Skin of body (tissue), 2 donors: ENCODE results near the gene RHBDL3. TPM values are rescaled to one million over a fixed set of nuclear protein-coding genes. Genes with fewer than 3 reads are reported as not detected.
"Not testable (repeated sequence)": the region's sequence is repeated elsewhere in the genome, so short reads cannot be mapped to it uniquely, and the experiment has no call there.

Experiments used
- DNase-seq: peaks from one replicate; lab custom pipeline; 2025; lab: John Stamatoyannopoulos, UW
- total RNA-seq: library from RNA; depleted of rRNA; stranded (reverse); fragments of >200 nt; gene quantifications from one replicate; pipeline ENCODE4 v1.2.3, GENCODE V29; 2014

Gene RHBDL3
- total RNA-seq, 1 donor from 2014 or later = 1.6 TPM

GRCh38 chr17:32289471-32290070 lies 23.9 kb downstream of the RHBDL3 start:
- no peak for DNase-seq

DNA sequence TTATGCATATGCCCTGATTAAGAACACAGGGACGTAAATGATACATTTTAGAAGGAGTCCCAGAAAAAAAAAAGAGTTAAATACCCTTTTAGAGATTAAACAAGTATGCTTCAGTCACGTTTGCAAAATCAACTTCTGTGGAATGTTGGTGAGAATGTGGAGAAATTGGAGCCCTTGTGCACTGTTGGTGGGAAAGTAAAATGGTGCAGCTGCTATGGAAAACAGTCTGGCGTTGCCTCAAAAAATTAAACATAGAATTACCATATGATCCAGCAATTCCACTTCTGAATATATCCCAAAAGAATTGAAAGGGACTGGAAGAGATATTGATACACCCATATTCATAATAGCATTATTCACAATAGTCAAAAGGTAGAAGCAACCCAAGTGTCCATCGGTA lies 26.5 kb downstream of the RHBDL3 start:
- DNase-seq = no peak

DNA sequence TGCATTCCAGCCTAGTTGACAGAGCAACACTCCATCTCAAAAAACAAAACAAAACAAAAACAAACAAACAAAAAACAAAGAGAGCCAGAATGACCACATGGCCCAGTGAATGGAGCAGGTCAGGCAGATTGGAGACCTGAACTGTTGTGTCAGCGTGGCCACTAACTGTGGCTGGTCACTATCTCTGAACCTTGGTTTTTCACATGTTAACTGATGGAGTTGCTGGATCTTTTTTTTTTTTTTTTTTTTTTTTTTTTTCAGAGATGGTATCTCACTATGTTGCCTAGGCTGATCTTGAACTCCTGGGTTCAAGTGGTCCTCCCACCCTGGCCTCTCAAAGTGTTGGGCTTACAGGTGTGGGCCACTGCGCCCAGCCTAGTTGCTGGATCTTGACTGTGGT lies 31.8 kb downstream of the RHBDL3 start:
- no peak for DNase-seq

- no peak for DNase-seq
These were observed 32.2 kb downstream of the RHBDL3 start for GRCh38 chr17:32297860-32298259.

GRCh38 chr17:32298298-32298697 lies 32.7 kb downstream of the RHBDL3 start:
- DNase-seq = no peak

GRCh38 chr17:32298721-32299579 lies 33.3 kb downstream of the RHBDL3 start:
- no peak for DNase-seq

GRCh38 chr17:32299580-32300164 lies 34.0 kb downstream of the RHBDL3 start:
- DNase-seq = no peak

GRCh38 chr17:32302037-32302436 lies 36.4 kb downstream of the RHBDL3 start:
- no peak for DNase-seq

DNA sequence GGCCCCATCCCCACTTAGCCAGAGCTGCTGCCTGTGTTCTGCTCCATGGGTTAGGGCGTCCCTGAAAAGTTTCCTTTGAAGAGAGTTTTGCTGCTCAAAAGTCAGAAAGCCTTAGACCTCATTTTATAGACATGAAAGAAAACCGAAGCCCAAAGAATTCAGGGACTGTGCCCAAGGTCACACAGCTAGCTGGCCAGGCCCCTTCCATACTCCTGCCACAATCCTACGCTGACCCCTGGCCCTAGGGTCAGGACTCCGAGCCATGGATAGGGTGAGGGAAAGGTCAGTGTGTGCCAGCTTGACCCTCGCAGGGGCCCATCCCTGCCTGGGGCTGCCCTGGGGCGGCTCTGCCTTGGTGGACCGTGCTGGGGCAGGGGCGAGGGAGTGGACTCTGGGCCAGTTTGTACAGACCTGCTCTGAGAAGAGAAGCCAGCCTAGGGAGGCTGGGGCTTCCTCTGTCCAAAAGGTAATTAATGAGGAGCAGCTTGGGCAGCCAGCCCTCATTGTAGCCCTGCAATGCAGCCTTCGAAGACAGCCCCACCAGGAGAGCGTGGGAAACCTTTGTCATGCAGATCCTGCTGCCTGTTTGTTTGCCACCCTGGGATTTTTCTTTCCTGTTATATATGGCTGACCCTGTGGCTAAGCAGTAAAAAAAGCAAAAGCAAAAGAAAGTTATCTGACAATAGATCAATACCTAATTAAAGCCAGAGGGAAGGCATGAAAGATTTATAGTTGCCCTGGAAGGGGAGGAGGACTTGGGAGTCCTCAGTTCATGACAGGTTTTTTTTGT lies 37.4 kb downstream of the RHBDL3 start:
- no peak for DNase-seq

- no peak for DNase-seq
These were observed 38.2 kb downstream of the RHBDL3 start for GRCh38 chr17:32303781-32304288.

DNA sequence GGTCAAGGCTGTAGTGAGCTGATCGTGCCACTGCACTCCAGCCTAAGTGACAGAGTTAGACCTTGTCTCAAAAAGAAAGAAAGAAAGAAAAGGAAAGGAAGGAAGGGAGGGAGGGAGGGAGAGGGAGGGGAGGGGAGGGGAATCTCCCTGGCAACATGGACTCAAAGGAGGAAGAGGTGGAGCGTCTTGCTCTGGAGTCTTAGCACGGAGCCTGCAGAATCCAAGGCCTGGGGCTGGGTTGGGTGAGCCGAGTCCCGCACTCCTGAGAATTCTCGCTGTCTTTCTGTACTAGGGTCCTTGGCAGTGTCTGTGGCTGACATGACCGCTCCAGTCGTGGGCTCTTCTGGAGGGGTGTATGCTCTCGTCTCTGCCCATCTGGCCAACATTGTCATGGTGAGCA lies 39.4 kb downstream of the RHBDL3 start:
- no peak for DNase-seq

DNA sequence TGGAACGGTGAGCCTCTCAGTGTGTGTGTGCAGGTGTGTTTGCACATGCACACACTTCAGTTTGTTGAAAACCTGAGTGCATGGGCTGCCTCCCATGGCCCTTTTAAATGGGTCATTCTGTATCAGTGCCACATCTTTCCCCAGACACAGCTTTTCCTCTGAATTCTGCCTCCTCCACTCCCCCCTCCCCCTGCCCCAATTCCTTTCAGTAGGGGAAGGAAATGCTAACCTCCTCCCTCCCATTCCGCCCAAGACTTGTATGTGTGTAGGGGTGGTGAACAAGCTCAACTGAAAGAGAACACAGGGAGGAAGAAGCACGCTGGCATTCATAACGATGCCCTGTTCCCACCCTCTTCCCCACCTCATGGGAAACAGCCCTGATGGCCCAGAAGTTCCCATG lies 42.0 kb downstream of the RHBDL3 start:
- DNase-seq = no peak

DNA sequence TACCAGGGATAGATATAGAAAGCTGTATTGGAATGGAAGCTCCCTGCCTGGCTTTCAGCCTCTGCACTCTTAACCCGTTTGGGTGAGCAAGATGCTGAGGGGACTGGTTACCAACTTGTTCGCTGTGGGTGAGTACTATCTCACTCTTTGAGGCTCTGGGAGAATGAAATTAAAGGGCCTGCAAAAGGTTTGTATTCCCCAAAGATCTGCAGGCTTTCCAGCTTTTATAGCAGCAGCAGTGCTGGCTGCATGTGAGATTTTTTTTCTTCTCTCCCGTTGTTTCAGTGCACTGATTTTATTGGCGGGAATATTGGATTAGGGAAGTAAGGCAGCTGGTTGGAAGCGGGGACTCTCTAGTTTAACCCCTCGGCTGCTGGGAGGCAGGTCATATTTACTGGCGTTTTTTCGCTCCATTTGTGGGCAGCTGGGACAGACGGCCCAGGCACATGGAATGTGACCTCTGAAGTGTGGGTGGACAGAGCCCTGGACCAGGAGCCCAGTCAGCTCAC lies 45.5 kb downstream of the RHBDL3 start:
- peak; percentile 54 for DNase-seq

GRCh38 chr17:32314636-32315035 lies 49.0 kb downstream of the RHBDL3 start:
- DNase-seq = no peak

DNA sequence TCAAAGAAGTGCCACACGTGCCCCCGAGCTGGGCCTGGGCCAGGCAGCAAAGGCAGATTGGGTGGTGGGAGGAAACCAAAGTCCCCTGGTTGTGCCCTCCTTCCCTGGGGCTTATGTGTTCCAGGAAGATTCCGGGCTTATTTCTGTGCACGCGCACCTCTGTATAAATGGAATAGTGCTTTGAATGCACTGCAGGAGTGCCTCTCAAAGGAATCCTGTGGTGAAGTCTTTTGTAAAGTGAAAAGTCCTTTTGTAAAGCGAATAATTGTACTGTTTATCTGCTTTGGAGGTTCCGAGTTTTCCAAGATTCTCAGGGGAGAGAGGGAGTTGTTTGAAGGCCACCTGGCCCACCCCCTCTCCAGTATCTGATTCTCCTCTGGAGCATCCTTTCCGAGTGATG lies 49.5 kb downstream of the RHBDL3 start:
- no peak for DNase-seq

DNA sequence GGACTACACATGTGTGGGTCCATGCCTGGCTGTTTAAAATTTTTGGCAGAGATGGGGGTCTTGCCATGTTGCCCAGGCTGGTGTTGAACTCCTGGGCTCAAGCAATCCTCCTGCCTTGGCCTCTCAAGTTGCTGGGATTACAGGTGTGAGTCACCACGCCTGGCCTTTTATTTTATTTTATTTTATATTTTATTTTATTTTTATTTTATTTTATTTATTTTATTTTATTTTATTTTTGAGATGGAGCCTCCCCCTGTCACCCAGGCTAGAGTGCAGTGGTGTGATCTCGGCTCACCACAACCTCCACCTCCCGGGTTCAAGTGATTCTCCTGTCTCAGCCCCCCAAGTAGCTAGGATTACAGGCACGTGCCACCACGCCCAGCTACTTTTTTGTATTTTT lies 51.0 kb downstream of the RHBDL3 start:
- DNase-seq = not testable (repeated sequence)

DNA sequence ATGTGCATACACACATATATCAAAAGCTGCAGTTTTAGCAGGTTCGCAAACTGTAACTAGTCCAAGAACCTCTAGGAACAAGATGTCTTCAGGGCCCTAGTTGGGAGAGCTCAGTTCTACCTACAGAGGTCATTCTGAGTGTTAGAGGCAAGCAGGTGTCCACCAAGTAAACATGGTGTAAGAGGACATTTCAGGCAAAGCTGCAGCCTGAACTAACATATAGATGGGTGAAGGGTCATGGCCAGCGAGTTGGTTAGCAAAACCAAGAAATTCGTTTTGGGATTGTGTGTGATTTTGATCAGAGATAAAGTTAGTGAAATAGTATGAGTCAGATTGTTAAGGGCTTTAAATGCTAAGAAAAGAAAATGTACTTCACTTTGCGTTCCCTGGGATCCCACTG lies 51.7 kb downstream of the RHBDL3 start:
- no peak for DNase-seq

DNA sequence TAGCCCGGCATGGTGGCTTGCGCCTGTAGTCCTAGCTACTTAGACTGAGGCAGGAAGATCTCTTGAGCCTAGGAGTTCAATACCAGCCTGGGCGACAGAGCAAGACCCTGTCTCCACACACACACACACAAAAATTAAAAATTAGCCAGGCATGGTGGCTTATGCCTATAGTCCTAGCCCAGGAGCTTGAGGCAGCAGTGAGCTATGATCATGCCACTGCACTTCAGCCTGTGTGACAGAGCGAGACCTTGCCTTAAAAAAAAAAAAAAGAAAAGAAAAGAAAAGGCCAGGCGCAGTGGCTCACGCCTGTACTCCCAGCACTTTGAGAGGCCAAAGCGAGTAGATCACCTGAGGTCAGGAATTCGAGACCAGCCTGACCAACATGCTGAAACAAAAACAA lies 52.4 kb downstream of the RHBDL3 start:
- DNase-seq = no peak

DNA sequence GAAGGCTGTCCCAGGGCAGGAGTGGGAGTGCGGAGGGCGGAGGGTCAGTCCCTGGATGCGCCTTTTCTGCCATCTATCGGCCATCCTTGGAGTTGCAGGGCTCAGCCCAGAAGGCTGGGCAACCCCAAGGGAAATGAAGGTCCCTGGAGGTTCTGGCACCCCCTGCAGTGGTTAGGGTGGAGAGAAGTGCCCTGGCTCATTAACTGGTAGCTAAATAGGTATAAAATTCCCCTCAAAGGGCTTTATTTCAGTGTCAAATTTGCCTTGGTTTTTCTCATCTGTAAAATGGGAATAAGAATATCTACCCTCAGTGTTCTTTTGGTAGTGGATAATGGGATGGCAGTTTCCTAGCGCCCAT lies 53.9 kb downstream of the RHBDL3 start:
- peak; percentile 53 for DNase-seq

DNA sequence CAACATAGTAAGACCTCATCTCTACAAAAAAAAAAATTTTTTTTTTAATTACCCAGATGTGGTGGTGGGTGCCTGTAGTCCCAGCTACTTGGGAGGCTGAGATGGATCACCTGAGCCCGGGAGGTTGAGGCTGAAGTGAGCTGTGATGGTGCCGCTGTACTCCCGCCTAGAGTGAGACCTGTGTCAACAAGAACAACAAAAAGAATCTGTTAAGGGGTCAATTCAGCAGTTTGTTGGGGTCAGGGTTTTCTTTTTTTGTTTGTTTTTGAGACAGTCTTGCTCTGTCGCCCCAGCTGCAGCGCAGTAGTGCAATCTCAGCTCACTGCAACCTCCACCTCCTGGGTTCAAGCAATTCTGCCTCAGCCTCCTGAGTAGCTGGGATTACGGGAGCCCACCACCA lies 54.4 kb downstream of the RHBDL3 start:
- DNase-seq = not testable (repeated sequence)

DNA sequence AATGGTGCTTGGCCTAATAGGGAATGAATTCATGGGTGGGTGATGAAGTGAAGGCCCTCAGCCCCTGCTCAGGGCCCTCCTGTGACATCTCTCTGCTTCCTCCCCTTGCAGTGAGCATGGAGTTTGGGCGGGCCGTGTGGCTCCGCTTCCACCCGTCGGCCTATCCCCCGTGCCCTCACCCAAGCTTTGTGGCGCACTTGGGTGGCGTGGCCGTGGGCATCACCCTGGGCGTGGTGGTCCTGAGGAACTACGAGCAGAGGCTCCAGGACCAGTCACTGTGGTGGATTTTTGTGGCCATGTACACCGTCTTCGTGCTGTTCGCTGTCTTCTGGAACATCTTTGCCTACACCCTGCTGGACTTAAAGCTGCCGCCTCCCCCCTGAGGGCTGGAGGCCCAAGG lies 55.2 kb downstream of the RHBDL3 start:
- DNase-seq = no peak

GRCh38 chr17:32323046-32323445 lies 57.4 kb downstream of the RHBDL3 start:
- DNase-seq = no peak
